ENCODE data around the gene MDFI.

MDFI gene

DNA sequence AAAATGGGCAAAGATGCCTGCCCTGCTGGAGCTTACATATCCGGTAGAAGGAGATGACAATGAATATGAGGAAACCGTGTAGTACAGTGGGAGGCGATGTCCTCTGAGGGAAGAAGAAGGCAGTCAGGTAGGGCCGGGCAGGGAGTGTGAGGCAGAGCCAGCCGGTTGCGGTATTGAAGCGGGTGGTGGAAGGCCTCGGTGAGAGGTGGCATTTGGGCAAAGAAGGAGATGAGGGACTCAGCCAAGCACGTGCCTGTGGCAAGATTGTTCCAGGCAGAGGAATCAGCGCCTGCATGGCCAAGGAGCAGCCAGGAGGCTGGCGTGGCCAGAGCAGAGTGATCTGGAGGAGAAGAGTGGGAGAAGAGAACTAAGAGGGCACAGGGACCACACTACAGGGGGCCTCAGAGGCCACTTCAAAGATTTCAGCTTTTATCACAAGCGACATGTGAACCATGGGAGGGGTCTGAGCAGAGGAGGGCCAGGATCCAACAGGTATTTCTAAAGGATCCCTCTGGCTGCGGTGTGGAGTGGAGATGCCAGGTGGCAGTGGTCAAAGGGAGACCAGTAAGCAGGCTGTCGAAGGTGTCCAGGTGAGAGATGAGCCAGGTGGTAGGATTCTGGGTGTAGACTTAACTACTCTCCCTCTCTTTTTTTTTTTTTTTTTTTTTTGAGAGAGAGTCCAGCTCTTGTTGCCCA lies 13.8 kb downstream of the MDFI start:
- no peak for DNase-seq

DNA sequence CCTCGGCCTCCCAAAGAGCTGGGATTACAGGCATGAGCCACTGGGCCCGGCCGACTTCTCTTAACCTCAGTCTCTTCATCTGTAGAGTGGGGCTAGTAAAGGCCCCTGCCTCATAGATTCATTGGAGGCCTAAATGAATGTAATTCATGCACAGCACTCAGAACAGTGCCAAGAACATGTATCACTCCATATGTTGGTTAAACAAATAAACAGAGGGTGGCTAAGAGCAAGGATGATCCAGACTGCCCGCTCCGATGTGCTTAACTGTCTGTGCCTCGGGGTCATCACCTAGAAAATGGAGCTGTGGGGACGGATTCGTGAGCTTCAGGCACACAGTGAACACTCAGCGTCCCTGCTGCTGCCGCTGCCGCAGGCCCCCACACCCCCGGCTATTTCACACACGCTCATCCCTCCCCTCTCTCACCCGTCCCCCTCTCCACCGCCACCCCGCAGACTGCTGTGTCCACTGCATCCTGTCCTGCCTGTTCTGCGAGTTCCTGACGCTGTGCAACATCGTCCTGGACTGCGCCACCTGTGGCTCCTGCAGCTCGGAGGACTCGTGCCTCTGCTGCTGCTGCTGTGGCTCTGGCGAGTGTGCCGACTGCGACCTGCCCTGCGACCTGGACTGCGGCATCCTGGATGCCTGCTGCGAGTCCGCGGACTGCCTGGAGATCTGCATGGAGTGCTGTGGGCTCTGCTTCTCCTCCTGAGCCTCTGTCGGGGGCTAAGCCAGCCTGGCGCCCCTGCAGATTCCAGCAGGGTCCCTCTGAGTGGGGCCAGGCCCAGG lies 14.8 kb downstream of the MDFI start:
- DNase-seq, result no peak

DNA sequence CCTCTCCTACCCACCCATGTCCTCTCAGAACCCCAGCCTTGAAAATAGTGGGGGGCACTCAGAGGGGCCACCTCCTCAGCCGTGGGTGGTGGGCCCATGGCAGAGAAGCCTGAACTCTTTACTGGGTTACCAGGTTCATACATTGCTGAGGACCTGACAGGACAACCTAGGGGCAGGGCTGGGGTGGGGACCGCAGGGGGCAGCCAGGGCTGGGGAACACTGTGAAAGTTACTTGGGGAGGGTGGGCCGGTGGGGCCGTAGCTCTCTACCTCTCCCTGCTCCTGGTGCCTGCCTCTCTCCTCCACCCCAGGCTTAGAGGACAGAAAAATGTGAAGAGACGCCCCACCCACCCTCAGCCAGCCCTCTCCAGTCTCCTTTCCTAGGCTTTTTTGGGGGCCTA lies 15.4 kb downstream of the MDFI start:
- no peak for DNase-seq

DNA sequence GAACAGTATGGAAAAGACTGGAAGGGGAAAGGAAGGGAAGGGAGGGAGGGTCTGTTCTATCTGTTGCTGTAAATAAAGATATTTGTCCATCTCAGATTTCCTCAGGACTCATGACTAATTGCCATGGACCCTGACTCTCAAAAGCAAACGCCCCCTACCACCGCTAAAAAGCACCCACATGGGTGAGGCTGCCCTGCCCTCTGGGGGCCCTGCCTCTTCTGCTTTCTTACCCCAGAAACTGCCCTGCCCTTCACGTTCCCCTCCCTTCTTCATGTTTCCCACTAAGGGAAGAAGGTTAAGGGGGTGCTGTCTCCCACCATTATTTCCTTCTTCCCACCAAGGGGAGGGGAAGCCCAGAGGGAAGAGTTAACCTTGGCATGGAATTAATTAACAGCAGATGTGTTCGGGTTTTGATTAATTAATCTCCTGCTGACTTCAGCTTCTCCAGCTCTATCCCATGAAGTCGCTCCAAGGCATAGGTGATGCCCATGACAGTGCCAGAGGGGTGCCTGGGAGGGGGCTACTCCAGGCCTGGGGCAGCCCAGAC lies 16.0 kb downstream of the MDFI start:
- DNase-seq, result no peak

DNA sequence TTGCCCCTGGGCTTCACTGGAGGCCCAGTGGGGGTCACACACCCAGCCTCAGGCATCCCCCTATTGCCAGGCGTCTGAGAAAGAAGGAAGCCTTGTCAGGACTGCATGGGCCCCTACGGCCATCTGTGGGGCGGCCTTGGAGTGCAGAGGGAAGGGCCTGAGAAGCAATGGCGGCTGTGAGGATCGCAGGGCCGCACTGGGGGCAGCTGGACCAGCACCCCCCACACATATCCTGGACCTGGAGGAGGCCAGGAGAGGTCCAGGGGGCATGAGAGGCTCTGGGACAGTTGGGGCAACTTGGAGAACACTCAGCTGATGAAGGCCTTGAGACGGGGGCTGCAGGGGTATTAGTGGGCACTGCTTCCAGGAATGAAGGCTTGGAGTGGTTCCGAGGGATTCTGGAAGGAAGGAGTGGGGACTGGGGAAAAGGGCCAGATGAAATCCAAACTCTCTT lies 16.5 kb downstream of the MDFI start:
- DNase-seq, result no peak

DNA sequence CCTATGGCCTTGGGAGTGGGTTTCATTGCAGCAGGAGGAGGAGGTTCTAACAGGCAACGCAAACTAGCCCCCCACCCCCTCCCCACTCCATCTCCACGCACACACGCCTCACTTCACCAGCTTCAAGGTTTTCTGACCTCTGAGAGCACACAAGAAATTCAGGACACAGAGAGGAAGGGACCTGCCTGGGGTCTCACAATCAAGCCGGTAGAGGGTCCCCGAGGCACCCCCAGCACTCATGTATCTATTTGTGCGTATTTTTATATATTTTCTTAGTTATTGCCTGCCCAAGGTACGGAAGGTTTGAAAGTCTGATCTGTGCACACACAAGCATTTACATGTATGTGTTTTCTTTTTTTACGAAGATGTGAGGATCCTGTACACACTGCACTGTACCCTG lies 16.9 kb downstream of the MDFI start:
- DNase-seq, result no peak

DNA sequence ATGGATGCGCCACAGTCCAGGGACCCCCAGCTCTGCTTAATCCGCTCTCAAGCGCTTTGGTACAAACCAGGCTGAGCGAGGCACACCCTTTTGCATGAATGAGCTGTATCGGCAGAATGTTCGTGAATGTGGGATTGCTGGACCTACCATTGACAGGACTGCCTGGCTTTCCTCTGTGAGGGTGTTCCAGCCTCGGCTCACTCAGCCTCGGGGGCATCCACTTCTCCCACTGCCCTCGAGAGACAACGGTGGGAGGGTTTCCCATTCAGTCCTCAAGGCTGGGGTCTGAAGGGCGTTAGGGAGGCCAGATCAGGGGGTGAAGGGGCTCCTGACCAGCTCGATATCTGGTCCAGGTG lies 17.4 kb downstream of the MDFI start:
- no peak for DNase-seq

DNA sequence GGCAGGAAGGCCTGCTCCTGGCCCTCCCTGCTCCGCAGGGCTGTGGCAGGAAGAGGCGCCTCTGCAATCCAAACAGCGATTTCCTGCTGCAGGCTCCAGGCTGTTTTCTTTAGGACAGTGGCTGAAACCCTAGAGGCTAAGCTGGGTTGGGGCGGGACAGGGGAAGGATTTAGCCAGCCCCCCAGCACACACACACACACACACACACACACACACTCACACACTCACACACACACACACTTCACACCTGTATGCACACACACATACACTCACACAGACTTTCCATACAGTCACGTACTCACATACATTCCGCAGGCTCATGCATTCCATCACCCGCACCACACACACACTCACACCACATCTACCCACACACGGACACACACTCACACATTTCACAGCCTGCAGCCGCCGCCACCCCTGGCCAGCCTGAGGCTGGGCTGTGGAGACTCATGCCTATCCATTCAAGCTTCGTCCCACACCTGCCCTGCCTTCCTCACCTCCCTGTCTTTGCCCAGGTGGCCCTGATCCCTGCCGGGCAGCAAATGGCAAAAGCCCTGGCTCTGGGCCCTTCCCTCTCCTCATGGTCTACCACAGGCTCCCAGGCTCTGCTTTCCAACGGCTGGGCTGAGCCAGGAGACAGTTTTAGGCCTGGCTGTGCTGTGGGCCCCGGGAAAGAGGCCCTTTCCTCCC lies 17.9 kb downstream of the MDFI start:
- no peak for DNase-seq

DNA sequence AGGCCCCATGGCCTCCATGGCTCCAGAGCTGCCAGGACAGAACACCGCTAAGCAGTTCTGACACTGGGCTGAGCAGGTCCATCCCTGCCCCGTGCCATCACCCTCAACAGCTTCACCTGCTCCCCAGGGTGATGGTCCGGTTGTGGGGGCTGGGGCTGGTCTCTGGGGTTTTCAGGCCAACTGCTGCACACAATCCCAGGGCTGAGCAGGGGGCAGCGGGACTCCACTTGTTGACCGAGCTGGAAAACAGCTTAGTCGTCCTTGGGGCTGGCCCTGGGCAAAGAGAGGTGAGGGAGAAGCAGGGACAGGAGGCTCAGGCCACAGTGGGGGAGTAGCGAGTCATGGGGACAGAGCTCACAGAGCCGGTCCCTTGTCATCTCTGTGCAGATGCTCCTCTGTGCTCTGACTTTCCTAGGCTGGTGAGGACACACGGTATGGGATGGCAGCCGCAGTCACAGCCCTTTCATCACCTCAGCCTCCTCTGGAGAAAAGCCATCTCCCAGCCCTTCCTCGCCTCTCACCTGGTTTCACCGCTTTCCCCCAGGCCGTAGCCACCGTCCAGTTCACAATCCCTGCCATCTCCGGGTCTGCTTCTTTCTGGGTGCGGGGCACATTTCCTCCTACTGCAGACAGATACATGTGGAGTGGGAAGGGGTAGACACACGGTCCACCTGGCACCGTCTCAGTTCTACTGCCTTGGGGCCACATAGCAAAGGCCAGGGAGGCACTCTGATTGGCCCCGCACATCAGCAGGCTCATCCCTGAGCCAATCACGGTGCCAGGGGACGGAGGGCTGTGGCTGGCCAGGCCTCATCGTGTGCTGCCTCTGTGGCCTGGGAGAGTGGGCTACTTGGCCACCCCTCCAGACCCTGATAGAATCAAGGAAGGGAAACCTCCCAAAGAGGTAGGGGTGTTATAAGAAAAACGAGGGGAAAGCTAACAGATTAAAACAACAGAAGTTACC lies 19.1 kb downstream of the MDFI start:
- DNase-seq, result no peak

DNA sequence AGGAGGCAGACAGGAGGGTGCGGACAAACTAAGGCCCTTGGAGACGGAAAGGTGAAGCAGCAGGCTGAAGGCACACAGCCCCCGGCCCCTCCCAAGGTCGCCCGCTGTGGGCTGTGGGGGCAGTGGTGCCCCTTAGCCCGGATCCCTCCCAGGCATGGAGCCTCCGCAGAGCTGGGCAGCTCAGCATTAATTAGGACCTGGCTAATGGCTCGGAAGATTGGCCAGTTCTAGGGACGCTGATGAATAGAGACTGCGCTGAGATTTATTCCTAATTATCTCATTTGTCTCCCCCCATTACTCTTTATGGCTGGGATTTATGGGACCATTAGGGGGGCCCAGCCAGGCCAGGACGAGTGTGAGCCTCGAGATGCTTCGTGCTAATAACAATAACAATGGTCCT lies 20.4 kb downstream of the MDFI start:
- DNase-seq, result no peak

DNA sequence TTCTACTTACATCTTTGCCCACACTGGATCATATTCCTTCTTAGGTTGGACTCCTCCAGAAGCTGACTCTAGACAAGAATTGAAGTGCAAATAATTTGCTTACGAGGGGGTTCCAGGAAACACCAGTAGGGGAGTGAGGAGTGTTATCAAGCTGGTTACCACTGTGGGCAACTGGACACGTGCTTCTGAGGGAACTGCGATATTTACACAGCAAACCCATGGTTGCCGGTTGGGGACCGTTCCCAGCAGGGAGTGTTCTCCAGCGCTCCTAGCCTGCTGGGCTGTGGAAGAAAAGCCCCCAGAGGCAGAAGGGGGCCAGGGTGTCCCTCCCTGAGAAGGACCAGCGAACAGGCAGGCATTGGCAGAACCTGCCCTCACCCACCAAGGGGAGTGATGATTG lies 21.7 kb downstream of the MDFI start:
- no peak for DNase-seq

DNA sequence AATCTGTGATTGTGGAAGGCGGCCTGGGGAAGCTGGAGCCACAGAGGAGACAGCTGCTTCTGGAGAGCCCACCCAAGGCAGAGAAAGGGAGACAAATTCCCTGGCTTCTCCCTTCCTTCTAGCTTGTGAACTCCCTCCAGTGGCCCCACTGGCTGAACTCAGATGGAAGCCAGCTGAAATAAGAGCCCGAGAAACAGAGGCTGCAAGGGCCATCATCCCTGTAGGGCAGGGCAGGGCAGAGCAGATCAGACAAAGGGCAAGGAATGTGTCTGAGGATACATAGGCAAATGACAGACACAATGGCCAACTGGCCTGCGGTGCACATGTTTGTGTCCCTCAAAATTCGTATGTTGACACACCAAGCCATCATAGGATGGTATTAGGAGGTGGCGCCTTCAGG lies 25.3 kb downstream of the MDFI start:
- no peak for DNase-seq

DNA sequence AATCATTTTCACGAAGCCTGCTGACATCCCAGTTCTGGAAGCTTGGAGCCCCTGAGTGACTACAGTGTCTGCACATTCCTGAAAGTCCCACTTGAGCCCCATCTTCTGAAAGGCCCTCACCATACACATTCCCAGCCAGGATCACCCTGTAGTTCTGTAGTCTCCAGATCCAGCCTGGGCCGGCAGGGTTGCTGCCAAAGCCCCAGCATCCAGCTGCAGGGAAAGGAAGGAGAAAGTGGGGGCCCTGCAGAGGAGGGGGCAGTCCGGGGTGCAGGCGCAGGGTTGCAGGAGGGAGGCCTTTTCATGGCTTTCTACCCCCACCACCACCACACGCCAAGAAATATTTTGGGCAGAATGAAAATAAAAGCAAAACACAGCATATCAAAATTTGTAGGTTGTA lies 26.0 kb downstream of the MDFI start:
- DNase-seq, result no peak

DNA sequence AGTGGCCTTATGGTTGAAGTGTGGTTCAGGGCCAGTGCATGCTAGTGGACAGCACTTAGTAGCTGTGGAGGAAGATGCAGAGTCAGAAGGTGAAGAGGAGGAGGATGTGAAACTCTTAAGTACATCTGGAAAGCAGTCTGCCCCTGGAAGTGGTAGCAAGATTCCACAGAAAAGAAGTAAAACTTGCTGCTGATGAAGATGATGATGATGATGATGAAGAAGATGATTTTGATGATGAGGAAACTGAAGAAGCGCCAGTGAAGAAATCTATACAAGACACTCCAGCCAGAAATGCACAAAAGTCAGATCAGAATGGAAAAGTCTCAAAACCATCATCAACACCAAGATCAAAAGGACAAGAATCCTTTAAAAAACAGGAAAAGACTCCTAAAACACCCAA lies 28.9 kb downstream of the MDFI start:
- no peak for DNase-seq

DNA sequence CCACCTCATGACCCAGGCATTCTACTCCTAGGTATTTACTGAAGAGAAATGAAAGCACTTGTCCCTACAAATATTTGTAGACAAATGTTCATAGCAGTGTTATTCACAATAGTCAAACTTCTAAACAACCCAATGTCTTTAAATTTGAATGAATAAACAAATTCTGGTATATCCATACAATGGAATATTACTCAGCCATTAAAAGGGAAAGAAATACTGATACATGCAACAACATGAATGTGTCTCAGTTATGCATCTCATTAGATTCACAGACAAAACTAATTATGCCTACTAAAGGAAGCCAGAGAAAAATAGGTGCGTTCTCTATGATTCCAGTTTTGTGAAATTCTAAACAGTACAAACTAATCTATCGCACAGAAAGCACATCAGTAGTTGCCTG lies 30.7 kb downstream of the MDFI start:
- DNase-seq, result no peak

DNA sequence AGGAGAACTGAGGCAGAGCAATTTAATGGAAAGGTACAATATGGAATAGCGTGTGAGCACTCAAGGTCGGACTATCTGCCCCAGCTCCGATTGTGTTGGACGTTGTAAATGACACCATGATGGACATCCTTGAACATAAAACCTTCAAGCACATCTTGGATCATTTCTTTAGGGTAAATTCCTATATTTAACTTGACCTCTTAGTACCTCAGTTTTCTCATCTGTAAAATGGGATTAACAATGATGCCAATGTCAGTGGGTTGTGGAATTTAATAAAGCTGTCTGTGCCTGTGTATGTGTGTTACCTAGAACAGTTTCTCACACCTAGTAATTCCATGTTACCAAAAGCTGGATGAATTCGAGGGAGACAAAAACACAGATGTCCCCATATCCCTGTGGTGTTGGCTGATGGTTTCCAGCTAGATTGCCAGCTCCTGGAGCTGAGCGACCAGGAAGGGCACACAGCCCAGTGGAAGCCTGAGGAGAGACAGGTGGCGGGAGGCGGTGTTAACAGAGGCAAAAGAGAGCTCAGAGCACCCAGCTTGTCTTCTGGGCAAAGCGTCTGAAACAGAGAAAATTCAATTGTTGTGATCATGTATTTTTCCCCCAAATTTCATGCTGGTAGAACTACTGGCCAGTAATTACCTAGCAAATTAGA lies 32.6 kb downstream of the MDFI start:
- DNase-seq, result no peak

DNA sequence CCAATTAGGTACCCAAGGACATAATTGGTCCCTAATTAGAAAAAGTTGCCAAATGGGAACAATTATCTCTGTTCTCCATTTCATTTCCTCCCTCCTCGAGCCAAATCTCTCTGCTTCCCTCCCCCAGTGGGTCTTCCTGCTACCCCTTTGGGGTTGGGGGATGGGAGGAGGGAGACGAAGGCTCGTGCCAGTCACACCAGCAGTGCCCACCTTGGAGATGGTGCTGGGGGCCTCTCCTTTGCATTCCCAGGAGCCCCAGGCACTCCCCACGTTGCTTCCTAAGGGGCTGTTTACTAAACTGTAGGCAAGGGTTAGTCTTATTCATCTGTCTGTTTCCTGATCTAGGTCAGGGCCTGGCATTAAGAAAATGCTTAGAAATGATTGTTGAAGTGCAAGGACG lies 33.1 kb downstream of the MDFI start:
- DNase-seq, result no peak

DNA sequence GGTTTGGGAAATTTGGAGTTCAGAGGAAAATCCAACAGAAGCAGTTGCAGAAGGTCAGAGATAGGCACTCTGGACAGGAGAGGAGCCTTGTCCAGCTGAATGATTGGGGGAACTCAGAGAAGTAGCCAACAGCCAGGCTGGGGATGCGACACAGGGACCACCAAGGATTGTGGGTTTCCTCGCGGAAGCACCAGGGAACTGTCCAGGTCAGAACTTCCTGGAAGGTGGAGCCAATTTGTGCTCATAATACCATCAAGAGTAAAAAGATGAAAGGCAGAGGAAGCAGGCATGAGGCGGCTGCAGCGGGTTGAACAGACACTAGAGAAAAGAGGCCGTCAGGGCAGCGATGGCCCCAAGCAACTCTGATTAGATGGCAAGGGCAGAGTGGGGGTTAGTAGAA lies 33.7 kb downstream of the MDFI start:
- no peak for DNase-seq

DNA sequence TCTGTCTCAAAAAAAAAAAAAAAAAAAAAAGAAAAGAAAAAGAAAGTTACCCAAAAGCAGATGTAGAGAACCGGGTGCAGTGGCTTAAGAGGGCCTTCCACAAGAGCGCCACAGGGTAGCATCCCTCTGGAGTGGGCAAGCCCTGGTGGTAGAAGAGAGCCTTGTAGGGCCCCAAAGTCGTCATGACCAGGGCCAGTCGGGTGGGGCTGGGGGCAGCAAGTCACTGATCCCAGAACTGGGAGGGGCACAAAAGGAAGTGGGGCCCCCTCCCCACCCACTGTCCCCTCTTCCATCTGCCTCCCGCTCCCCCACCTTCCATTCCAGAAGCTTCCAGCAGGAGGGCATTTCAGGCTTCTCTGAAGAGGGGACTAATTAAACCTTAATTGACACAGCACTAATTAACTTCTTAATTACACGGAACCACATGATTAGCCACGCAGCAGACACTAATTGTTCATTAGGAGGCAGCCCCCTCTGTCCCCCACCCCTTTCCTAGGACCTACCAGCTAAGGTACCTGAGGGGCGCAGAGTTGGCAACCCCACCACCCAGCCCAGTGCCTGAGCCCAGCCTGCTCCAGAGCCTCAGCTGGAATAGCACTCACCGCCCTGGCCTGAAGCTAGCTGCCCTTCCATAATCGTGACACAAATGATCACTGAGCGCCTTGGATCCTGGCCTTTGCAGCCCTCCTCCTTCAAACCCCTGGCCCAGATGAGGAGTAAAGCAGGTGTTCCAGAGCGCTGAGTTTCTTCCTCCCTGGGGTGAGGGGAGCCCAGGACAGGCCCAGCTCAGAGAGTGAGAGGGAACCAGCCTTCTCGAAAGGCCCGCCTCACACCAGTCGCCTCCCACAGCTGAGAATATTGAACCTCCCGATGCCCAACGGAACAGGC lies 34.8 kb downstream of the MDFI start:
- no peak for DNase-seq

DNA sequence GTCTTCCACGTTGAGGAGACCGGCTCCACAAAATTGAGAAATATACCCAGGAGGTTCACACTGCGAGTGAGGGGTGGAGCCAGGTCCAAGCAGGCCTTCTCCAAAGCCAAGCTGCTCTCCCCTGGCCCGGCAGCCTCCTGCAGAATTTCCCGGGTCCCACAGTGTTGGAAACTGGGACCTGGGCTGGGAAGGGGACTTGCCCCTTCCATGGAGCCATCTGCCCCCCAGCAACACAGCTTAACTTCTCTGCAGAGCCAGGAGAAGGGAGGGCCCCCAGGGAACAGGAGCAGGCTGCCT lies 35.4 kb downstream of the MDFI start:
- peak; percentile 21 for DNase-seq

Measured in NCI-H524 treated with DMSO at 0.1 percent for 48 hours (cell line).